ENCODE results near the gene SLC39A10.

SLC39A10 gene

DNA sequence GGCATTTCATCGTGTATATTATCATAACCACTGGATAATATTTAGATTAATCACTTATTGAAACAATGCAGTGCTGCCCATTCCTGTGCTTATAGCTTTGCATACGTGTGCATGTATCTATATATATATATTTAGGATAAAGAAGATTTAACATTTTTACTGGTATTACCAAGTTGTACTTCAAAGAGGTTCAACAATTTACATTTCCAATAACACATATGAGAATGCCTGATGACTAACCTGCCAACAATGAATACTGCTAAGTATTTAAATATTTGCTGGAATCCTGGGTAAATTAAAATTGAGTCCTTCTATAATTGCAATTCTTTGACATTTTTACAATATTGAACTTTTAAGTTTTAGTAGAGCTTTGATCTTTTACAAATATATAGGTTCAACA lies 111.4 kb downstream of the SLC39A10 start:
- DNase-seq (ENCODE audit: low read depth, low spot score): no peak
- H3K27ac ChIP-seq: no peak overlapping the region

DNA sequence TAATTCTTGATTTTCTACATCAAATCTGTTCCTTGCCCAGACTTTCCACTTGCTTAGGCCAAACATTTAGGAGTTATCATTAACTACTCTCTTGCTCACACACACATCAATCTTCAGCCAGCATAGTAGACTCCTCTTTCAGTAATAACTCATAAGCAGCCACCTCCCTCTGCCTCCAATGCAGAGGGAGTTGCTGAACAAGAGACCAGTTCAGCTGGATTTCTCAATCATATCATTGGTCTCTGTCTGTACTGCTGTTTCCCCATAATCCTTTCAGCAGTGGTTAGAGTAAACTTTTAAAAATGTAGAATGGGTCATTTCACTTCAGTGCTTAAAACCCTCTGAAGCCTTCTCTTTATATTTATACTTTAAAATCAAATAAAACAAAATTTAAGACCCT lies 112.9 kb downstream of the SLC39A10 start:
- no peak for DNase-seq (ENCODE audit: low read depth, low spot score)
- no peak overlapping the region for H3K27ac ChIP-seq

DNA sequence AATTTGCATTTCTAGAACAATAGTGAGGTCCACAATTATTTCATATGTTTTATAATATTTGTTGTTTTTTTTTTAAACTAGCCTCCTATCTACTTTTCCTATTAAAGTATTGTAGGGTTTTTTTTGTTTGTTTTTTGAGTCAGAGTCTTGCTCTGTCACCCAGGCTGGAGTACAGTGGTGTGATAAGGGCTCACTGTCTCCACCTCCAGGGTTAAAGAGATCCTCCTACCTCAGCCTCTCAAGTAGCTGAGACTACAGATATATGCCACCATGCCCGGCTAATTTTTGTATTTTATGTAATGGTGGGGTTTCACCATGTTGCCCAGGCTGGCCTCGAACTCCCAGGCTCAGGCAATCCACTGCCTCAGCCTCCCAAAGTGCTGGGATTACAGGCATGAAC lies 122.5 kb downstream of the SLC39A10 start:
- H3K27ac ChIP-seq: no peak overlapping the region
- DNase-seq (ENCODE audit: low read depth, low spot score): no peak

DNA sequence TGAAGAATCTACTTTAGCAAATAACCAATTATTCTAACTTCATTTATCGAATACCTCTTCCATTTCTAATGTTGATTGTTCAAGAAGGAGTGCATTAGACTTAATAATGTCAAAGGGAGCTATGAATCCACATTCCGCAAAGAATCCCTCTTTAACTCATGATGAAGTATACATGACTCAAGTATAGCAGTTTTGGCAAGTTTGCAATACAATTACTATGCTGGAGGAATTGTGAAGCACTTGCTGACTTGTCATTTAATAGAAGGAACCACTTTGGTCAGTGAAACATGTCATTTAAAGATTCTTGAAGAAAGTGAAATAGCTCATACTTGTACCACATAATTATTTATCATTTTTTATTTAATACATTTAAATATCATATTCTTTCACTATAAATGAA lies 125.1 kb downstream of the SLC39A10 start:
- DNase-seq (ENCODE audit: low read depth, low spot score): no peak
- H3K27ac ChIP-seq: no peak overlapping the region

All from epithelial cell of prostate (primary cell).